ENCODE results near the gene ARMH2. TPM values are rescaled to one million over a fixed set of nuclear protein-coding genes. Genes with fewer than 3 reads are reported as not detected.

Gene ARMH2
- total and polyA plus RNA-seq, 9 of the 15 experiments (the other 6 are each of a cell fraction or from before 2014, with no cell fraction given): not detected

DNA sequence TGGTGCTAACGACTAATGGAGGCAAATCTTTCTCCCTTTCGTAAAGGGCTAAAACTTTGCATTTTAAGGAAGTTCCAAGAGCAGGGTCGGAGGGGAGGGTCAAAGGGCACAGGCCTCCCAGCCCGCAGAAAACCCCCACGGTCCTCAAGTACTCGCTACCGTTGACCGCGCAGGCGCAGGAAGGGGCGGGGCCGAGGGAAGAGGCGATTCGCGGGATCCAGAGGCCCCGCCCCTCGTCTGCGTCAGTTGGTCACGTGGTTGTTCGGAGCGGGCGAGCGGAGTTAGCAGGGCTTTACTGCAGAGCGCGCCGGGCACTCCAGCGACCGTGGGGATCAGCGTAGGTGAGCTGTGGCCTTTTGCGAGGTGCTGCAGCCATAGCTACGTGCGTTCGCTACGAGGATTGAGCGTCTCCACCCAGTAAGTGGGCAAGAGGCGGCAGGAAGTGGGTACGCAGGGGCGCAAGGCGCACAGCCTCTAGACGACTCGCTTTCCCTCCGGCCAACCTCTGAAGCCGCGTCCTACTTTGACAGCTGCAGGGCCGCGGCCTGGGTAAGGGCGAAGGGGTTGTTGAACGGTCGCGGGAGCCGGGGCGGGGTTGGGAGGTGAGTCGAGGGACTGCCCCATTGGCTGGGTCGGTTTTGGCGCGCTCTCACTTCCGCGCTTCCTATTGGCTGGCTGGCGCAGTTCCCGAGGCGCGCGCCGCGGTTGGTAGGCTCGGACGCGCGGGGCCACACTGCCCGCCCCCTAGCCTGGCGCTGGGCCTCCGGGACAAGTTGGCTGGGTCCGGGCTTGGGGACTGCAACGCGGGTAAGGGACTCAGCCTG, 23.8 kb downstream of the ARMH2 start, which contains the start of gene GMNN (continued):
- TF ChIP-seq, protein P1, sequence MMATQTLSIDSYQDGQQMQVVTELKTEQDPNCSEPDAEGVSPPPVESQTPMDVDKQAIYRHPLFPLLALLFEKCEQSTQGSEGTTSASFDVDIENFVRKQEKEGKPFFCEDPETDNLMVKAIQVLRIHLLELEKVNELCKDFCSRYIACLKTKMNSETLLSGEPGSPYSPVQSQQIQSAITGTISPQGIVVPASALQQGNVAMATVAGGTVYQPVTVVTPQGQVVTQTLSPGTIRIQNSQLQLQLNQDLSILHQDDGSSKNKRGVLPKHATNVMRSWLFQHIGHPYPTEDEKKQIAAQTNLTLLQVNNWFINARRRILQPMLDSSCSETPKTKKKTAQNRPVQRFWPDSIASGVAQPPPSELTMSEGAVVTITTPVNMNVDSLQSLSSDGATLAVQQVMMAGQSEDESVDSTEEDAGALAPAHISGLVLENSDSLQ (IDR thresholded peaks at IDR 0.05): peak; percentile 57
- TF ChIP-seq, protein P2, sequence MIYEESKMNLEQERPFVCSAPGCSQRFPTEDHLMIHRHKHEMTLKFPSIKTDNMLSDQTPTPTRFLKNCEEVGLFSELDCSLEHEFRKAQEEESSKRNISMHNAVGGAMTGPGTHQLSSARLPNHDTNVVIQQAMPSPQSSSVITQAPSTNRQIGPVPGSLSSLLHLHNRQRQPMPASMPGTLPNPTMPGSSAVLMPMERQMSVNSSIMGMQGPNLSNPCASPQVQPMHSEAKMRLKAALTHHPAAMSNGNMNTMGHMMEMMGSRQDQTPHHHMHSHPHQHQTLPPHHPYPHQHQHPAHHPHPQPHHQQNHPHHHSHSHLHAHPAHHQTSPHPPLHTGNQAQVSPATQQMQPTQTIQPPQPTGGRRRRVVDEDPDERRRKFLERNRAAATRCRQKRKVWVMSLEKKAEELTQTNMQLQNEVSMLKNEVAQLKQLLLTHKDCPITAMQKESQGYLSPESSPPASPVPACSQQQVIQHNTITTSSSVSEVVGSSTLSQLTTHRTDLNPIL (CRISPR knock-in tag; IDR thresholded peaks at IDR 0.05): no peak
- TF ChIP-seq, protein P3, sequence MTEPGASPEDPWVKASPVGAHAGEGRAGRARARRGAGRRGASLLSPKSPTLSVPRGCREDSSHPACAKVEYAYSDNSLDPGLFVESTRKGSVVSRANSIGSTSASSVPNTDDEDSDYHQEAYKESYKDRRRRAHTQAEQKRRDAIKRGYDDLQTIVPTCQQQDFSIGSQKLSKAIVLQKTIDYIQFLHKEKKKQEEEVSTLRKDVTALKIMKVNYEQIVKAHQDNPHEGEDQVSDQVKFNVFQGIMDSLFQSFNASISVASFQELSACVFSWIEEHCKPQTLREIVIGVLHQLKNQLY (CRISPR knock-in tag; conservative IDR thresholded peaks at IDR 0.05): 0 out of 4 replicates have a peak, but pooled peaks of 1 of the 2 experiments have one; percentile 79
- TF ChIP-seq ZNF124 (CRISPR knock-in tag; IDR thresholded peaks at IDR 0.05) (no peak), CEBPB (tag; IDR thresholded peaks at IDR 0.05) (no peak), ZNF217 (CRISPR knock-in tag; IDR thresholded peaks at IDR 0.05) (no peak), RFX5 (IDR thresholded peaks at IDR 0.05; ENCODE audit: low read depth, low read length) (no peak), RUNX1 (IDR thresholded peaks at IDR 0.05; ENCODE audit: low read depth) (no peak), SAP30 (IDR thresholded peaks at IDR 0.05; ENCODE audit: borderline replicate concordance, insufficient read depth, low read depth, low read length, poor library complexity, severe bottlenecking) (peak; percentile 98)
- TF ChIP-seq, protein P4, sequence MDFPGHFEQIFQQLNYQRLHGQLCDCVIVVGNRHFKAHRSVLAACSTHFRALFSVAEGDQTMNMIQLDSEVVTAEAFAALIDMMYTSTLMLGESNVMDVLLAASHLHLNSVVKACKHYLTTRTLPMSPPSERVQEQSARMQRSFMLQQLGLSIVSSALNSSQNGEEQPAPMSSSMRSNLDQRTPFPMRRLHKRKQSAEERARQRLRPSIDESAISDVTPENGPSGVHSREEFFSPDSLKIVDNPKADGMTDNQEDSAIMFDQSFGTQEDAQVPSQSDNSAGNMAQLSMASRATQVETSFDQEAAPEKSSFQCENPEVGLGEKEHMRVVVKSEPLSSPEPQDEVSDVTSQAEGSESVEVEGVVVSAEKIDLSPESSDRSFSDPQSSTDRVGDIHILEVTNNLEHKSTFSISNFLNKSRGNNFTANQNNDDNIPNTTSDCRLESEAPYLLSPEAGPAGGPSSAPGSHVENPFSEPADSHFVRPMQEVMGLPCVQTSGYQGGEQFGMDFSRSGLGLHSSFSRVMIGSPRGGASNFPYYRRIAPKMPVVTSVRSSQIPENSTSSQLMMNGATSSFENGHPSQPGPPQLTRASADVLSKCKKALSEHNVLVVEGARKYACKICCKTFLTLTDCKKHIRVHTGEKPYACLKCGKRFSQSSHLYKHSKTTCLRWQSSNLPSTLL (IDR thresholded peaks at IDR 0.05): no peak
- TF ChIP-seq, protein P5, sequence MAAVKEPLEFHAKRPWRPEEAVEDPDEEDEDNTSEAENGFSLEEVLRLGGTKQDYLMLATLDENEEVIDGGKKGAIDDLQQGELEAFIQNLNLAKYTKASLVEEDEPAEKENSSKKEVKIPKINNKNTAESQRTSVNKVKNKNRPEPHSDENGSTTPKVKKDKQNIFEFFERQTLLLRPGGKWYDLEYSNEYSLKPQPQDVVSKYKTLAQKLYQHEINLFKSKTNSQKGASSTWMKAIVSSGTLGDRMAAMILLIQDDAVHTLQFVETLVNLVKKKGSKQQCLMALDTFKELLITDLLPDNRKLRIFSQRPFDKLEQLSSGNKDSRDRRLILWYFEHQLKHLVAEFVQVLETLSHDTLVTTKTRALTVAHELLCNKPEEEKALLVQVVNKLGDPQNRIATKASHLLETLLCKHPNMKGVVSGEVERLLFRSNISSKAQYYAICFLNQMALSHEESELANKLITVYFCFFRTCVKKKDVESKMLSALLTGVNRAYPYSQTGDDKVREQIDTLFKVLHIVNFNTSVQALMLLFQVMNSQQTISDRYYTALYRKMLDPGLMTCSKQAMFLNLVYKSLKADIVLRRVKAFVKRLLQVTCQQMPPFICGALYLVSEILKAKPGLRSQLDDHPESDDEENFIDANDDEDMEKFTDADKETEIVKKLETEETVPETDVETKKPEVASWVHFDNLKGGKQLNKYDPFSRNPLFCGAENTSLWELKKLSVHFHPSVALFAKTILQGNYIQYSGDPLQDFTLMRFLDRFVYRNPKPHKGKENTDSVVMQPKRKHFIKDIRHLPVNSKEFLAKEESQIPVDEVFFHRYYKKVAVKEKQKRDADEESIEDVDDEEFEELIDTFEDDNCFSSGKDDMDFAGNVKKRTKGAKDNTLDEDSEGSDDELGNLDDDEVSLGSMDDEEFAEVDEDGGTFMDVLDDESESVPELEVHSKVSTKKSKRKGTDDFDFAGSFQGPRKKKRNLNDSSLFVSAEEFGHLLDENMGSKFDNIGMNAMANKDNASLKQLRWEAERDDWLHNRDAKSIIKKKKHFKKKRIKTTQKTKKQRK (IDR thresholded peaks at IDR 0.05; ENCODE audit: borderline replicate concordance, low read depth, low read length): peak; percentile 13; the same call in 1 of the 2 replicates
- TF ChIP-seq, protein P6, sequence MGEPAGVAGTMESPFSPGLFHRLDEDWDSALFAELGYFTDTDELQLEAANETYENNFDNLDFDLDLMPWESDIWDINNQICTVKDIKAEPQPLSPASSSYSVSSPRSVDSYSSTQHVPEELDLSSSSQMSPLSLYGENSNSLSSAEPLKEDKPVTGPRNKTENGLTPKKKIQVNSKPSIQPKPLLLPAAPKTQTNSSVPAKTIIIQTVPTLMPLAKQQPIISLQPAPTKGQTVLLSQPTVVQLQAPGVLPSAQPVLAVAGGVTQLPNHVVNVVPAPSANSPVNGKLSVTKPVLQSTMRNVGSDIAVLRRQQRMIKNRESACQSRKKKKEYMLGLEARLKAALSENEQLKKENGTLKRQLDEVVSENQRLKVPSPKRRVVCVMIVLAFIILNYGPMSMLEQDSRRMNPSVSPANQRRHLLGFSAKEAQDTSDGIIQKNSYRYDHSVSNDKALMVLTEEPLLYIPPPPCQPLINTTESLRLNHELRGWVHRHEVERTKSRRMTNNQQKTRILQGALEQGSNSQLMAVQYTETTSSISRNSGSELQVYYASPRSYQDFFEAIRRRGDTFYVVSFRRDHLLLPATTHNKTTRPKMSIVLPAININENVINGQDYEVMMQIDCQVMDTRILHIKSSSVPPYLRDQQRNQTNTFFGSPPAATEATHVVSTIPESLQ (CRISPR knock-in tag; IDR thresholded peaks at IDR 0.05): peak; percentile 72; the same call in 1 of the 2 replicates

Measured in K562 (cell line).